Ishikawa (cell line): ENCODE results near the gene CORO2B.

Source experiments
- FOXM1 ChIP-seq: IDR thresholded peaks from 2 replicates; pipeline ENCODE4 v1.6.1; 2012; ENCODE audit warnings: low read depth, borderline replicate concordance
- RAD21 ChIP-seq: IDR thresholded peaks from 2 replicates; pipeline ENCODE4 v1.6.1; 2012; ENCODE audit warnings: low read depth

GRCh38 chr15:68578175-68578979, 416 bp upstream of the CORO2B start:
- no peak for TF ChIP-seq RAD21
- TF ChIP-seq FOXM1, result no peak
